ENCODE results near the gene PLEKHM1.
A peak's percentile ranks its signal among the peaks of the same experiment; 100 is the strongest.
"Not testable (repeated sequence)": the region's sequence is repeated elsewhere in the genome, so short reads cannot be mapped to it uniquely, and the experiment has no call there.

PLEKHM1 gene

GRCh38 chr17:45460422-45460821 is 30.1 kb downstream of the PLEKHM1 start:
- DNase-seq = not testable (repeated sequence)

GRCh38 chr17:45454341-45454740 is 36.2 kb downstream of the PLEKHM1 start:
- not testable (repeated sequence) for DNase-seq

GRCh38 chr17:45453731-45454130 is 36.8 kb downstream of the PLEKHM1 start:
- DNase-seq = not testable (repeated sequence)

GRCh38 chr17:45453225-45453534 is 37.3 kb downstream of the PLEKHM1 start:
- DNase-seq = not testable (repeated sequence)

GRCh38 chr17:45452329-45453224 is 37.9 kb downstream of the PLEKHM1 start:
- DNase-seq = not testable (repeated sequence)

- not testable (repeated sequence) for DNase-seq
These were observed 38.9 kb downstream of the PLEKHM1 start for GRCh38 chr17:45451660-45452059.

- no peak for DNase-seq
These were observed 39.4 kb downstream of the PLEKHM1 start for GRCh38 chr17:45451131-45451530.

GRCh38 chr17:45449708-45450329 is 40.7 kb downstream of the PLEKHM1 start:
- DNase-seq = not testable (repeated sequence)

GRCh38 chr17:45449260-45449659 is 41.3 kb downstream of the PLEKHM1 start:
- DNase-seq = not testable (repeated sequence)

GRCh38 chr17:45448483-45448882 is 42.0 kb downstream of the PLEKHM1 start:
- not testable (repeated sequence) for DNase-seq

GRCh38 chr17:45448066-45448465 is 42.5 kb downstream of the PLEKHM1 start:
- not testable (repeated sequence) for DNase-seq

GRCh38 chr17:45447650-45448049 is 42.9 kb downstream of the PLEKHM1 start:
- not testable (repeated sequence) for DNase-seq

- not testable (repeated sequence) for DNase-seq
These were observed 43.5 kb downstream of the PLEKHM1 start for GRCh38 chr17:45446872-45447625.

GRCh38 chr17:45445901-45446743 is 44.4 kb downstream of the PLEKHM1 start:
- DNase-seq = peak in 1 of 2 donors; percentile 67

GRCh38 chr17:45444856-45445820 is 45.4 kb downstream of the PLEKHM1 start:
- DNase-seq = not testable (repeated sequence)

- not testable (repeated sequence) for DNase-seq
These were observed 46.2 kb downstream of the PLEKHM1 start for GRCh38 chr17:45444301-45444700.

- DNase-seq = not testable (repeated sequence)
These were observed 46.9 kb downstream of the PLEKHM1 start for GRCh38 chr17:45443371-45444260.

GRCh38 chr17:45441526-45442310 is 48.8 kb downstream of the PLEKHM1 start:
- no peak for DNase-seq

- DNase-seq = not testable (repeated sequence)
These were observed 49.5 kb downstream of the PLEKHM1 start for GRCh38 chr17:45440839-45441515.

All from inflammatory macrophage treated with lipopolysaccharide for 1 hour (primary cell).